Keratinocyte (primary cell): ENCODE measurements around the gene SH3GLB2. TPM values are rescaled to one million over a fixed set of nuclear protein-coding genes. Genes with fewer than 3 reads are reported as not detected.

ENCODE experiments used
- polyA plus RNA-seq, 5 experiments: library from polyadenylated mRNA; depleted of rRNA in 3 of 5; stranded (reverse) in 3 of 5; stranded (forward) in 1 of 5; unstranded in 1 of 5; fragments of >200 nt; gene quantifications; 1 replicate in 1 of 5; 2 replicates in 3 of 5; 3 replicates in 1 of 5; pipeline versions ENCODE4 v1.2.1 to v1.2.3, GENCODE V29; 2011 to 2012; ENCODE audit warnings: missing spikeins in 2 of 5, low read depth in 1 of 5, low replicate concordance in 1 of 5

The SH3GLB2 gene
- polyA plus RNA-seq, 1 donor (not counting 4 experiments of a cell fraction or from before 2014, with no cell fraction given), result 37.1 TPM

Other genes with a start within 250 kb of the SH3GLB2 start
- 12.8 to 25.1 TPM (median 14.1 TPM) in 3 replicates for gene TBC1D13, start 241.1 kb downstream of the SH3GLB2 start, polyA plus RNA-seq
- gene ENDOG, start 209.8 kb downstream of the SH3GLB2 start, polyA plus RNA-seq, result 10.1 to 18.5 TPM (median 10.2 TPM) in 3 replicates
- 22.0 to 27.5 TPM (median 26.5 TPM) in 3 replicates for gene SPOUT1, start 198.5 kb downstream of the SH3GLB2 start, polyA plus RNA-seq
- gene KYAT1, start 146.4 kb downstream of the SH3GLB2 start, polyA plus RNA-seq, result 10.9 to 13.9 TPM (median 13.9 TPM) in 3 replicates
- 88.3 to 127 TPM (median 109 TPM) in 3 replicates for gene LRRC8A, start 146.2 kb downstream of the SH3GLB2 start, polyA plus RNA-seq
- 4.6 to 5.2 TPM (median 4.7 TPM) in 3 replicates for gene PHYHD1, start 107.3 kb downstream of the SH3GLB2 start, polyA plus RNA-seq
- gene DOLK, start 80.7 kb downstream of the SH3GLB2 start, polyA plus RNA-seq, result 21.8 to 33.5 TPM (median 27.1 TPM) in 3 replicates
- 25.6 to 56.3 TPM (median 31.1 TPM) in 3 replicates for gene NUP188, start 80.6 kb downstream of the SH3GLB2 start, polyA plus RNA-seq
- 8.5 to 15.0 TPM (median 9.5 TPM) in 3 replicates for gene MIGA2, start 8.3 kb upstream of the SH3GLB2 start, polyA plus RNA-seq
- 14.2 to 17.7 TPM (median 16.7 TPM) in 3 replicates for gene DOLPP1, start 52.8 kb upstream of the SH3GLB2 start, polyA plus RNA-seq
- gene CRAT, start 82.5 kb upstream of the SH3GLB2 start, polyA plus RNA-seq, result 6.5 to 12.5 TPM (median 8.2 TPM) in 3 replicates
- 86.8 to 127 TPM (median 98.0 TPM) in 3 replicates for gene PTPA, start 83.1 kb upstream of the SH3GLB2 start, polyA plus RNA-seq
- gene IER5L, start 149.9 kb upstream of the SH3GLB2 start, polyA plus RNA-seq, result 2.1 to 3.6 TPM (median 2.8 TPM) in 3 replicates